H1 (cell line): Measurements from ENCODE around the gene HS6ST1. TPM values are rescaled to one million over a fixed set of nuclear protein-coding genes. Genes with fewer than 3 reads are reported as not detected.

Experiments
- BRCA1 ChIP-seq: IDR thresholded peaks from 2 replicates; pipeline ENCODE4 v1.6.1; 2012; ENCODE audit warnings: low read depth, low read length, improper control_type of control experiment
- EP300 ChIP-seq, 2 experiments: IDR thresholded peaks; 1 replicate in 1 of 2; 2 replicates in 1 of 2; pipeline ENCODE4 v1.6.1; 2011 to 2012; ENCODE audit warnings: low read depth in 2 of 2, low read length in 2 of 2, mild to moderate bottlenecking in 2 of 2, borderline replicate concordance in 1 of 2, inconsistent platforms in 1 of 2, moderate library complexity in 1 of 2
- MAX ChIP-seq: IDR thresholded peaks from 2 replicates; pipeline ENCODE4 v1.6.1; 2012; ENCODE audit warnings: inconsistent platforms
- POLR2A ChIP-seq, 2 experiments: IDR thresholded peaks; 1 replicate in 1 of 2; 2 replicates in 1 of 2; pipeline ENCODE4 v1.6.1; 2011; ENCODE audit warnings: low read depth in 2 of 2, low read length in 2 of 2, mild to moderate bottlenecking in 2 of 2; ENCODE audit errors: control extremely low read depth in 1 of 2
- RBBP5 ChIP-seq: IDR thresholded peaks from 2 replicates; pipeline ENCODE4 v1.7.1; 2012; ENCODE audit warnings: low read depth, mild to moderate bottlenecking, inconsistent platforms, low read length, moderate library complexity, borderline replicate concordance
- SP1 ChIP-seq: IDR thresholded peaks from 2 replicates; pipeline ENCODE4 v1.6.1; 2011; ENCODE audit warnings: low read depth, low read length
- SP4 ChIP-seq: IDR thresholded peaks from 2 replicates; pipeline ENCODE4 v1.6.1; 2012; ENCODE audit warnings: low read length, inconsistent platforms
- TCF12 ChIP-seq: IDR thresholded peaks from 2 replicates; pipeline ENCODE4 v1.6.1; 2011; ENCODE audit warnings: low read depth, mild to moderate bottlenecking, low read length
- polyA plus RNA-seq, 7 experiments: library from polyadenylated mRNA; depleted of rRNA in 3 of 7; stranded (reverse) in 5 of 7; unstranded in 2 of 7; fragments of >200 nt in 5 of 7; fragments of 200-250 nt in 2 of 7; gene quantifications; 1 replicate in 5 of 7; 2 replicates in 1 of 7; 4 replicates in 1 of 7; pipeline versions ENCODE4 v1.2.1 to v1.2.3, GENCODE V29; 2011 to 2013; ENCODE audit warnings: missing spikeins in 2 of 7, mixed read lengths in 2 of 7
- total RNA-seq: library from RNA; stranded (reverse); fragmentation: NEBNext Ultra II Directional; extraction: Animal tissue kit (Norgen Biotek cat#: 25700); gene quantifications from 2 replicates; pipeline ENCODE4 v1.2.1, GENCODE V29; 2021
- TF ChIP-seq, protein P1 (sequence below): fragments of 300-600 bp; sonication (generic); IDR thresholded peaks from 2 replicates; pipeline ENCODE4 v1.7.1; 2012; ENCODE audit warnings: low read length, moderate library complexity, mild to moderate bottlenecking, inconsistent platforms; ENCODE audit not compliant: insufficient replicate concordance

The HS6ST1 gene
- total and polyA plus RNA-seq, 2 of the 8 experiments (the other 6 are each of a cell fraction or from before 2014, with no cell fraction given): 37.4 to 74.6 TPM

GRCh38 chr2:128362889-128363228 is 44.2 kb upstream of the HS6ST1 start (continued):
- TF ChIP-seq SP4 (0 out of 2 replicates have a peak, but pooled peaks have one; percentile 26), SP1 (peak; percentile 93), EP300 (IDR thresholded peaks at IDR 0.05; ENCODE audit: borderline replicate concordance in 1 of 2, low read depth in 2 of 2, low read length in 2 of 2) (peak in 1 of 2 experiments; percentile 94; a peak in 1 of 3 replicates), TCF12 (0 out of 2 replicates have a peak, but pooled peaks have one; percentile 79), POLR2A (IDR thresholded peaks at IDR 0.05; ENCODE audit: control extremely low read depth in 1 of 2, low read depth in 2 of 2, low read length in 2 of 2) (no peak; a peak in 1 of 3 replicates), BRCA1 (no peak), RBBP5 (0 out of 2 replicates have a peak, but pooled peaks have one; percentile 13), MAX (peak; percentile 38; the same call in 1 of the 2 replicates)
- TF ChIP-seq, protein P1, sequence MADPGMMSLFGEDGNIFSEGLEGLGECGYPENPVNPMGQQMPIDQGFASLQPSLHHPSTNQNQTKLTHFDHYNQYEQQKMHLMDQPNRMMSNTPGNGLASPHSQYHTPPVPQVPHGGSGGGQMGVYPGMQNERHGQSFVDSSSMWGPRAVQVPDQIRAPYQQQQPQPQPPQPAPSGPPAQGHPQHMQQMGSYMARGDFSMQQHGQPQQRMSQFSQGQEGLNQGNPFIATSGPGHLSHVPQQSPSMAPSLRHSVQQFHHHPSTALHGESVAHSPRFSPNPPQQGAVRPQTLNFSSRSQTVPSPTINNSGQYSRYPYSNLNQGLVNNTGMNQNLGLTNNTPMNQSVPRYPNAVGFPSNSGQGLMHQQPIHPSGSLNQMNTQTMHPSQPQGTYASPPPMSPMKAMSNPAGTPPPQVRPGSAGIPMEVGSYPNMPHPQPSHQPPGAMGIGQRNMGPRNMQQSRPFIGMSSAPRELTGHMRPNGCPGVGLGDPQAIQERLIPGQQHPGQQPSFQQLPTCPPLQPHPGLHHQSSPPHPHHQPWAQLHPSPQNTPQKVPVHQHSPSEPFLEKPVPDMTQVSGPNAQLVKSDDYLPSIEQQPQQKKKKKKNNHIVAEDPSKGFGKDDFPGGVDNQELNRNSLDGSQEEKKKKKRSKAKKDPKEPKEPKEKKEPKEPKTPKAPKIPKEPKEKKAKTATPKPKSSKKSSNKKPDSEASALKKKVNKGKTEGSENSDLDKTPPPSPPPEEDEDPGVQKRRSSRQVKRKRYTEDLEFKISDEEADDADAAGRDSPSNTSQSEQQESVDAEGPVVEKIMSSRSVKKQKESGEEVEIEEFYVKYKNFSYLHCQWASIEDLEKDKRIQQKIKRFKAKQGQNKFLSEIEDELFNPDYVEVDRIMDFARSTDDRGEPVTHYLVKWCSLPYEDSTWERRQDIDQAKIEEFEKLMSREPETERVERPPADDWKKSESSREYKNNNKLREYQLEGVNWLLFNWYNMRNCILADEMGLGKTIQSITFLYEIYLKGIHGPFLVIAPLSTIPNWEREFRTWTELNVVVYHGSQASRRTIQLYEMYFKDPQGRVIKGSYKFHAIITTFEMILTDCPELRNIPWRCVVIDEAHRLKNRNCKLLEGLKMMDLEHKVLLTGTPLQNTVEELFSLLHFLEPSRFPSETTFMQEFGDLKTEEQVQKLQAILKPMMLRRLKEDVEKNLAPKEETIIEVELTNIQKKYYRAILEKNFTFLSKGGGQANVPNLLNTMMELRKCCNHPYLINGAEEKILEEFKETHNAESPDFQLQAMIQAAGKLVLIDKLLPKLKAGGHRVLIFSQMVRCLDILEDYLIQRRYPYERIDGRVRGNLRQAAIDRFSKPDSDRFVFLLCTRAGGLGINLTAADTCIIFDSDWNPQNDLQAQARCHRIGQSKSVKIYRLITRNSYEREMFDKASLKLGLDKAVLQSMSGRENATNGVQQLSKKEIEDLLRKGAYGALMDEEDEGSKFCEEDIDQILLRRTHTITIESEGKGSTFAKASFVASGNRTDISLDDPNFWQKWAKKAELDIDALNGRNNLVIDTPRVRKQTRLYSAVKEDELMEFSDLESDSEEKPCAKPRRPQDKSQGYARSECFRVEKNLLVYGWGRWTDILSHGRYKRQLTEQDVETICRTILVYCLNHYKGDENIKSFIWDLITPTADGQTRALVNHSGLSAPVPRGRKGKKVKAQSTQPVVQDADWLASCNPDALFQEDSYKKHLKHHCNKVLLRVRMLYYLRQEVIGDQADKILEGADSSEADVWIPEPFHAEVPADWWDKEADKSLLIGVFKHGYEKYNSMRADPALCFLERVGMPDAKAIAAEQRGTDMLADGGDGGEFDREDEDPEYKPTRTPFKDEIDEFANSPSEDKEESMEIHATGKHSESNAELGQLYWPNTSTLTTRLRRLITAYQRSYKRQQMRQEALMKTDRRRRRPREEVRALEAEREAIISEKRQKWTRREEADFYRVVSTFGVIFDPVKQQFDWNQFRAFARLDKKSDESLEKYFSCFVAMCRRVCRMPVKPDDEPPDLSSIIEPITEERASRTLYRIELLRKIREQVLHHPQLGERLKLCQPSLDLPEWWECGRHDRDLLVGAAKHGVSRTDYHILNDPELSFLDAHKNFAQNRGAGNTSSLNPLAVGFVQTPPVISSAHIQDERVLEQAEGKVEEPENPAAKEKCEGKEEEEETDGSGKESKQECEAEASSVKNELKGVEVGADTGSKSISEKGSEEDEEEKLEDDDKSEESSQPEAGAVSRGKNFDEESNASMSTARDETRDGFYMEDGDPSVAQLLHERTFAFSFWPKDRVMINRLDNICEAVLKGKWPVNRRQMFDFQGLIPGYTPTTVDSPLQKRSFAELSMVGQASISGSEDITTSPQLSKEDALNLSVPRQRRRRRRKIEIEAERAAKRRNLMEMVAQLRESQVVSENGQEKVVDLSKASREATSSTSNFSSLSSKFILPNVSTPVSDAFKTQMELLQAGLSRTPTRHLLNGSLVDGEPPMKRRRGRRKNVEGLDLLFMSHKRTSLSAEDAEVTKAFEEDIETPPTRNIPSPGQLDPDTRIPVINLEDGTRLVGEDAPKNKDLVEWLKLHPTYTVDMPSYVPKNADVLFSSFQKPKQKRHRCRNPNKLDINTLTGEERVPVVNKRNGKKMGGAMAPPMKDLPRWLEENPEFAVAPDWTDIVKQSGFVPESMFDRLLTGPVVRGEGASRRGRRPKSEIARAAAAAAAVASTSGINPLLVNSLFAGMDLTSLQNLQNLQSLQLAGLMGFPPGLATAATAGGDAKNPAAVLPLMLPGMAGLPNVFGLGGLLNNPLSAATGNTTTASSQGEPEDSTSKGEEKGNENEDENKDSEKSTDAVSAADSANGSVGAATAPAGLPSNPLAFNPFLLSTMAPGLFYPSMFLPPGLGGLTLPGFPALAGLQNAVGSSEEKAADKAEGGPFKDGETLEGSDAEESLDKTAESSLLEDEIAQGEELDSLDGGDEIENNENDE: no peak
